Fibroblast of gingiva (primary cell): ENCODE results near the gene SND1.

Experiments
- DNase-seq: peaks from one replicate; pipeline ENCODE4 v3.0.0-alpha.2; 2011; ENCODE audit warnings: low read depth

SND1 gene

GRCh38 chr7:127769696-127770400, 117.9 kb downstream of the SND1 start:
- DNase-seq: no peak

GRCh38 chr7:127770885-127771284, 118.9 kb downstream of the SND1 start:
- DNase-seq: peak; percentile 11

GRCh38 chr7:127771707-127772106, 119.7 kb downstream of the SND1 start:
- no peak for DNase-seq

- DNase-seq: peak; percentile 79
These were observed 124.9 kb downstream of the SND1 start for GRCh38 chr7:127776776-127777386.

GRCh38 chr7:127780489-127780888, 128.5 kb downstream of the SND1 start:
- DNase-seq: no peak

GRCh38 chr7:127781081-127781480, 129.1 kb downstream of the SND1 start:
- no peak for DNase-seq

GRCh38 chr7:127782075-127782474, 130.1 kb downstream of the SND1 start:
- DNase-seq: no peak

- peak; percentile 7 for DNase-seq
These were observed 130.9 kb downstream of the SND1 start for GRCh38 chr7:127782654-127783559.

- no peak for DNase-seq
These were observed 134.2 kb downstream of the SND1 start for GRCh38 chr7:127786184-127786583.

- no peak for DNase-seq
These were observed 137.0 kb downstream of the SND1 start for GRCh38 chr7:127789031-127789430.

- no peak for DNase-seq
These were observed 139.6 kb downstream of the SND1 start for GRCh38 chr7:127791446-127792189.

GRCh38 chr7:127792528-127793342, 140.7 kb downstream of the SND1 start:
- no peak for DNase-seq

- no peak for DNase-seq
These were observed 141.6 kb downstream of the SND1 start for GRCh38 chr7:127793582-127793981.

GRCh38 chr7:127794136-127794535, 142.1 kb downstream of the SND1 start:
- DNase-seq: no peak

GRCh38 chr7:127794551-127794950, 142.6 kb downstream of the SND1 start:
- no peak for DNase-seq

GRCh38 chr7:127798023-127798422, 146.0 kb downstream of the SND1 start:
- peak; percentile 21 for DNase-seq

GRCh38 chr7:127798769-127799372, 146.9 kb downstream of the SND1 start:
- DNase-seq: no peak

- DNase-seq: peak; percentile 8
These were observed 147.7 kb downstream of the SND1 start for GRCh38 chr7:127799535-127800305.

- DNase-seq: no peak
These were observed 150.9 kb downstream of the SND1 start for GRCh38 chr7:127802845-127803244.

GRCh38 chr7:127803626-127804025, 151.6 kb downstream of the SND1 start:
- no peak for DNase-seq
